ENCODE results near the gene RAB4A. TPM values are rescaled to one million over a fixed set of nuclear protein-coding genes. Genes with fewer than 3 reads are reported as not detected.

Gene RAB4A
- total RNA-seq, 1 experiment from 2014 or later = 66.7 TPM

- Histone ChIP-seq H3K14ac (ENCODE audit: insufficient read depth, low read length) (no peak overlapping the region), H3K27me3 (ENCODE audit: insufficient read depth, low read length) (no peaks in the 10 kb centered on the region), H3K9ac (ENCODE audit: extremely low read depth, insufficient read length, low read length) (no peak overlapping the region), H3K79me2 (ENCODE audit: insufficient read depth, low read length) (no peaks in the 10 kb centered on the region), H4K91ac (ENCODE audit: insufficient read length, low read depth, low read length) (no peak overlapping the region), H3K79me1 (ENCODE audit: insufficient read depth, low read depth, low read length, poor library complexity, severe bottlenecking) (no peaks in the 10 kb centered on the region), H3K23ac (ENCODE audit: insufficient read length, low read depth, low read length) (no peak overlapping the region), H2AFZ (ENCODE audit: low read length) (no peak overlapping the region), H3K4me1 (ENCODE audit: insufficient read depth, low read length) (peaks cover 7% of the 10 kb centered on the region; the same call in 1 of the 2 replicates), H2BK15ac (ENCODE audit: low read depth, low read length) (no peak overlapping the region), H3K4ac (ENCODE audit: low read depth, low read length) (no peak overlapping the region), H3K27ac (ENCODE audit: insufficient read length, low read depth, low read length) (no peak overlapping the region), H3K9me3 (ENCODE audit: control insufficient read depth, low read depth, low read length) (no peaks in the 10 kb centered on the region), H2BK12ac (ENCODE audit: insufficient read length, low read depth, low read length) (no peak overlapping the region), H4K20me1 (ENCODE audit: control insufficient read depth, insufficient read depth, insufficient read length) (no peaks in the 10 kb centered on the region), H3K23me2 (ENCODE audit: insufficient read length, low read depth, low read length, poor library complexity, severe bottlenecking) (no peaks in the 10 kb centered on the region), H4K8ac (replicated peaks; ENCODE audit: insufficient read length, low read depth, low read length) (no peak overlapping the region), H2BK120ac (ENCODE audit: low read depth, low read length, poor library complexity, severe bottlenecking) (no peak overlapping the region), H3K4me2 (ENCODE audit: insufficient read depth, insufficient read length, low read length) (no peak overlapping the region), H2BK5ac (ENCODE audit: insufficient read length, low read length) (no peak overlapping the region), H3T11ph (ENCODE audit: low read length) (no peak overlapping the region), H3K18ac (ENCODE audit: insufficient read length, low read depth, low read length) (no peak overlapping the region), H2BK20ac (ENCODE audit: low read depth, low read length, poor library complexity, severe bottlenecking) (no peak overlapping the region), H4K5ac (ENCODE audit: insufficient read length, low read depth, low read length) (no peak overlapping the region), H3K56ac (ENCODE audit: insufficient read length, low read depth, low read length) (no peak overlapping the region), H2AK5ac (ENCODE audit: insufficient read length, low read length) (no peak overlapping the region)
- Mint-ChIP-seq H3K9me3 (no peaks in the 10 kb centered on the region), H3K27me3 (ENCODE audit: low read depth) (no peaks in the 10 kb centered on the region), H3K4me1 (peaks cover 32 to 41% of the 10 kb centered on the region in 2 experiments), H3K27ac (no peak overlapping the region), H3K36me3 (ENCODE audit: insufficient read depth in 1 of 3, low read depth in 3 of 3) (no peaks in the 10 kb centered on the region), H3K4me3 (no peak overlapping the region)
- no CpG with 5 or more reads among the region's 1 CpG for WGBS (ENCODE audit: extremely low coverage, insufficient read length, low lambda C conversion rate)
- TF ChIP-seq CTCF (conservative IDR thresholded peaks at IDR 0.05) = peak; percentile 68
- peak; percentile 45 for DNase-seq
Observed at GRCh38 chr1:229254910-229255541, 15.9 kb upstream of the RAB4A start.
